ENCODE results near the gene OSBPL3.
"Not testable (repeated sequence)": the region's sequence is repeated elsewhere in the genome, so short reads cannot be mapped to it uniquely, and the experiment has no call there.

OSBPL3 gene

GRCh38 chr7:24979863-24980533, at the start of gene OSBPL3:
TSS of gene OSBPL3 (minus strand) at chr7:24980178. CDS start at chr7:24892472, 87,706 bp downstream.
- peak; percentile 93 for DNase-seq (ENCODE audit: low read depth)

GRCh38 chr7:25029075-25029474, 49.1 kb upstream of the OSBPL3 start:
- DNase-seq (ENCODE audit: low read depth) = no peak

GRCh38 chr7:25028370-25029021, 48.5 kb upstream of the OSBPL3 start:
- peak; percentile 7 for DNase-seq (ENCODE audit: low read depth)

GRCh38 chr7:25026156-25026555, 46.2 kb upstream of the OSBPL3 start:
- DNase-seq (ENCODE audit: low read depth) = no peak

GRCh38 chr7:25025218-25025671, 45.3 kb upstream of the OSBPL3 start:
- DNase-seq (ENCODE audit: low read depth) = no peak

- DNase-seq (ENCODE audit: low read depth) = no peak
Observed at GRCh38 chr7:25024066-25024465, 44.1 kb upstream of the OSBPL3 start.

GRCh38 chr7:25017671-25018070, 37.7 kb upstream of the OSBPL3 start:
- DNase-seq (ENCODE audit: low read depth) = not testable (repeated sequence)

GRCh38 chr7:25014756-25015155, 34.8 kb upstream of the OSBPL3 start:
- DNase-seq (ENCODE audit: low read depth) = no peak

GRCh38 chr7:25012710-25013109, 32.7 kb upstream of the OSBPL3 start:
- not testable (repeated sequence) for DNase-seq (ENCODE audit: low read depth)

- DNase-seq (ENCODE audit: low read depth) = no peak
Observed at GRCh38 chr7:25012254-25012653, 32.3 kb upstream of the OSBPL3 start.

GRCh38 chr7:25009257-25009656, 29.3 kb upstream of the OSBPL3 start:
- DNase-seq (ENCODE audit: low read depth) = no peak

- DNase-seq (ENCODE audit: low read depth) = no peak
Observed at GRCh38 chr7:25007668-25008067, 27.7 kb upstream of the OSBPL3 start.

GRCh38 chr7:25006276-25006675, 26.3 kb upstream of the OSBPL3 start:
- no peak for DNase-seq (ENCODE audit: low read depth)

- DNase-seq (ENCODE audit: low read depth) = no peak
Observed at GRCh38 chr7:25005658-25006057, 25.7 kb upstream of the OSBPL3 start.

- DNase-seq (ENCODE audit: low read depth) = no peak
Observed at GRCh38 chr7:25002786-25003185, 22.8 kb upstream of the OSBPL3 start.

GRCh38 chr7:24995466-24995865, 15.5 kb upstream of the OSBPL3 start:
- DNase-seq (ENCODE audit: low read depth) = no peak

GRCh38 chr7:24992314-24992713, 12.3 kb upstream of the OSBPL3 start:
- DNase-seq (ENCODE audit: low read depth) = no peak

GRCh38 chr7:24991353-24991752, 11.4 kb upstream of the OSBPL3 start:
- no peak for DNase-seq (ENCODE audit: low read depth)

GRCh38 chr7:24987331-24987842, 7.4 kb upstream of the OSBPL3 start:
- no peak for DNase-seq (ENCODE audit: low read depth)

- DNase-seq (ENCODE audit: low read depth) = no peak
Observed at GRCh38 chr7:24982917-24983316, 2.9 kb upstream of the OSBPL3 start.

- peak; percentile 52 for DNase-seq (ENCODE audit: low read depth)
Observed at GRCh38 chr7:24981171-24981951, 1.4 kb upstream of the OSBPL3 start.

GRCh38 chr7:24980534-24981170, 674 bp upstream of the OSBPL3 start:
- no peak for DNase-seq (ENCODE audit: low read depth)
